GM06990 (cell line): Measurements from ENCODE around the gene RNF125.

ENCODE experiments used
- DNase-seq: peaks from one replicate; pipeline ENCODE4 v3.0.0-alpha.2; 2011; ENCODE audit not compliant: insufficient read length; ENCODE audit errors: extremely low read depth
- H3K27me3 ChIP-seq: replicated peaks from 2 replicates; pipeline ENCODE4 v1.6.0; 2011; ENCODE audit warnings: low read length; ENCODE audit not compliant: control insufficient read depth, insufficient read depth
- H3K36me3 ChIP-seq: 2 replicates; pipeline ENCODE4 v1.5.1; 2011; ENCODE audit warnings: low read length; ENCODE audit not compliant: control insufficient read depth, insufficient read depth
- H3K4me3 ChIP-seq: replicated peaks from 2 replicates; pipeline ENCODE4 v1.5.1; 2011; ENCODE audit warnings: low read depth, mild to moderate bottlenecking, control low read depth, low read length
- CTCF ChIP-seq: IDR thresholded peaks from 2 replicates; pipeline ENCODE4 v1.5.1; 2011; ENCODE audit warnings: low read length, control low read depth, mild to moderate bottlenecking, inconsistent platforms; ENCODE audit not compliant: insufficient read depth, poor library complexity, severe bottlenecking

RNF125 gene

GRCh38 chr18:32110005-32110404 is 91.4 kb downstream of the RNF125 start:
- TF ChIP-seq CTCF = no peak
- DNase-seq = no peak
- H3K4me3 ChIP-seq = no peak overlapping the region
- peaks cover 1% of the 10 kb centered on the region; the same call in 1 of the 2 replicates for H3K36me3 ChIP-seq
- H3K27me3 ChIP-seq = no peaks in the 10 kb centered on the region

GRCh38 chr18:32111706-32112105 is 93.1 kb downstream of the RNF125 start:
- H3K36me3 ChIP-seq = peaks cover 4% of the 10 kb centered on the region
- no peaks in the 10 kb centered on the region for H3K27me3 ChIP-seq
- DNase-seq = no peak
- no peak for TF ChIP-seq CTCF
- H3K4me3 ChIP-seq = no peak overlapping the region

GRCh38 chr18:32112826-32113225 is 94.2 kb downstream of the RNF125 start:
- Histone ChIP-seq H3K36me3 (peaks cover 4% of the 10 kb centered on the region), H3K27me3 (no peaks in the 10 kb centered on the region), H3K4me3 (no peak overlapping the region)
- TF ChIP-seq CTCF = no peak
- DNase-seq = no peak

- no peaks in the 10 kb centered on the region for H3K27me3 ChIP-seq
- H3K36me3 ChIP-seq = peaks cover 4% of the 10 kb centered on the region
- no peak overlapping the region for H3K4me3 ChIP-seq
- TF ChIP-seq CTCF = no peak
- no peak for DNase-seq
Measured at GRCh38 chr18:32114293-32114942, 95.8 kb downstream of the RNF125 start.

GRCh38 chr18:32122039-32122438 is 103.4 kb downstream of the RNF125 start:
- H3K4me3 ChIP-seq = no peak overlapping the region
- no peak for TF ChIP-seq CTCF
- H3K27me3 ChIP-seq = no peaks in the 10 kb centered on the region
- H3K36me3 ChIP-seq = peaks cover 2% of the 10 kb centered on the region
- no peak for DNase-seq
